ENCODE data around the gene NUDT13. TPM values are rescaled to one million over a fixed set of nuclear protein-coding genes. Genes with fewer than 3 reads are reported as not detected.

NUDT13 gene
- total and polyA plus RNA-seq, 2 of the 4 experiments (the other 2 are of a cell fraction): 0.90 to 1.7 TPM

GRCh38 chr10:73075829-73076228 is 34.4 kb upstream of the NUDT13 start:
- no peak for DNase-seq
- Histone ChIP-seq H2AK9ac (replicated peaks; ENCODE audit: low read depth, low read length, poor library complexity) (no peak overlapping the region), H2BK120ac (ENCODE audit: low read depth, low read length) (no peak overlapping the region), H4K91ac (ENCODE audit: insufficient read depth, low read depth, low read length) (no peak overlapping the region), H3K4me3 (ENCODE audit: insufficient read depth, low read depth, low read length) (no peak overlapping the region), H3K27ac (ENCODE audit: insufficient read depth, low read length) (no peak overlapping the region), H3K79me1 (ENCODE audit: low read depth in 1 of 2, low read length in 2 of 2) (peaks cover 18 to 53% of the 10 kb centered on the region in 2 experiments), H2BK20ac (ENCODE audit: low read depth, low read length) (no peak overlapping the region), H2AFZ (replicated peaks; ENCODE audit: low read length, poor library complexity) (no peak overlapping the region), H2BK5ac (ENCODE audit: low read depth, low read length, poor library complexity, severe bottlenecking) (no peak overlapping the region), H3K9ac (ENCODE audit: low read depth, low read length) (no peak overlapping the region), H3K36me3 (ENCODE audit: control insufficient read depth, insufficient read depth, low read length) (peaks cover 20% of the 10 kb centered on the region), H3K9me3 (ENCODE audit: control insufficient read depth, insufficient read depth, low read length) (no peaks in the 10 kb centered on the region), H3K23ac (ENCODE audit: low read depth, low read length) (no peak overlapping the region), H3K4me1 (ENCODE audit: control insufficient read depth, insufficient read depth, low read length) (peaks cover 5% of the 10 kb centered on the region; the same call in 1 of the 2 replicates), H3K27me3 (ENCODE audit: control insufficient read depth, insufficient read depth, low read length) (no peaks in the 10 kb centered on the region), H2BK15ac (ENCODE audit: low read depth, low read length) (no peak overlapping the region), H3K56ac (ENCODE audit: extremely low read depth, insufficient read depth, low read length) (no peak overlapping the region), H3K14ac (replicated peaks; ENCODE audit: low read depth, low read length) (no peak overlapping the region), H3K4ac (ENCODE audit: low read depth, low read length) (no peak overlapping the region), H4K8ac (ENCODE audit: low read depth in 2 of 2, low read length in 2 of 2) (no peak overlapping the region; a peak in 1 of 4 replicates), H2AK5ac (ENCODE audit: low read depth, low read length) (no peak overlapping the region), H4K20me1 (ENCODE audit: insufficient read depth, low read length) (peaks cover 45% of the 10 kb centered on the region), H3K9me1 (ENCODE audit: insufficient read depth, low read length) (peaks cover 3% of the 10 kb centered on the region), H4K5ac (ENCODE audit: low read depth, low read length) (no peak overlapping the region), H3K18ac (ENCODE audit: low read depth, low read length) (no peak overlapping the region), H3K4me2 (ENCODE audit: low read depth, low read length) (no peak overlapping the region)
- WGBS, 2 experiments (ENCODE audit: extremely low coverage in 2 of 2, insufficient read length in 1 of 2): no CpG with 5 or more reads among the region's 3 CpGs
- CTCF ChIA-PET: interaction anchor here (1.2 kb wide), 1 partner anchor 20 kb away, joined by 4 read pairs; no protein-coding TSS in a partner anchor
- POLR2A ChIA-PET (ENCODE audit: unreplicated experiment): interaction anchor here (0.6 kb wide), 1 partner anchor 20 kb away, joined by 10 read pairs; no protein-coding TSS in a partner anchor
- TF ChIP-seq CTCF (conservative IDR thresholded peaks at IDR 0.05; ENCODE audit: low read depth, low read length): no peak
- no peak for TF ChIP-seq RFX5 (IDR thresholded peaks at IDR 0.05; ENCODE audit: low read depth, low read length)
- TF ChIP-seq CEBPB (IDR thresholded peaks at IDR 0.05; ENCODE audit: low read depth, low read length): no peak
- TF ChIP-seq POLR2A (IDR thresholded peaks at IDR 0.05; ENCODE audit: low read depth, low read length): no peak
- TF ChIP-seq CHD1 (IDR thresholded peaks at IDR 0.05; ENCODE audit: low read depth, low read length): no peak
- TF ChIP-seq SMC3 (IDR thresholded peaks at IDR 0.05; ENCODE audit: low read depth, low read length): no peak
- no peak for TF ChIP-seq NFE2L2 (IDR thresholded peaks at IDR 0.05; ENCODE audit: low read depth, low read length)
- no peak for TF ChIP-seq MAFK (IDR thresholded peaks at IDR 0.05; ENCODE audit: low read depth, low read length)
- TF ChIP-seq RCOR1 (IDR thresholded peaks at IDR 0.05; ENCODE audit: insufficient replicate concordance, low read length): no peak
- TF ChIP-seq MXI1 (IDR thresholded peaks at IDR 0.05; ENCODE audit: borderline replicate concordance, low read depth, low read length): no peak
- TF ChIP-seq MAZ (IDR thresholded peaks at IDR 0.05; ENCODE audit: borderline replicate concordance, low read depth, low read length): no peak
- no peak for TF ChIP-seq USF2 (IDR thresholded peaks at IDR 0.05; ENCODE audit: low read depth, low read length)
- TF ChIP-seq FOS (IDR thresholded peaks at IDR 0.05; ENCODE audit: low read depth, low read length): no peak
- no peak for TF ChIP-seq RAD21 (IDR thresholded peaks at IDR 0.05; ENCODE audit: low read length)
- no peak for TF ChIP-seq BHLHE40 (IDR thresholded peaks at IDR 0.05; ENCODE audit: low read depth, low read length)
- TF ChIP-seq ELK1 (IDR thresholded peaks at IDR 0.05; ENCODE audit: borderline replicate concordance, low read depth, low read length): no peak
- in situ Hi-C loops (cut with MboI; ENCODE audit: low sequenced_read_pairs) (no loop called here), intact Hi-C loops (cut with micrococcal nuclease) (no loop called here), dilution Hi-C loops (cut with HindIII; ENCODE audit: low sequenced_read_pairs, unreplicated experiment) (no loop called here)
- ATAC-seq (ENCODE audit: low read depth): no peak
- BruUV-seq (replicated peaks): no TSS peak
